Measurements from ENCODE around the gene SH3GL2.

DNA sequence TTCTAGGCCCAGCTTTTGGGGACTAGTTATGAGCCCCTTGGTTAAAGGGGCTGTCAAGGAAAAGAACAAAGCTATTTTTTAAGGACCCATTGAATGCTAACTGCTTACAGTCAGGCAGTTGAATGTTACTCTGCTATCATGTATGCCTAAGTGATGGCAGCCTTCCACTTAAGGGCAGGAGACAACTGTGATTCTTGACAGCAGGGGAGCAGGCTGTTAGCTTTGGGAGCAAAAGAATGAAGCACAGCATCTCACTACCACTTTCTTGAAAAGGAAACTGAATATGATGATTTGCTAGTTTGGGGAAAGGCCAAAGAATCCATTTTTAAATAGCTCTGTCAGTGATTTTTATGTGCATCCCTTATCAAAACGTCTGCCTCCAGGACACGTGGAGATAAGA, 221.6 kb downstream of the SH3GL2 start:
- TF ChIP-seq CTCF (IDR thresholded peaks at IDR 0.05; ENCODE audit: low read depth, low read length, poor library complexity, severe bottlenecking) (no peak), EZH2phosphoT487 (IDR thresholded peaks at IDR 0.05; ENCODE audit: borderline replicate concordance, low read length) (no peak)
